ENCODE measurements around the gene ADAM8. TPM values are rescaled to one million over a fixed set of nuclear protein-coding genes. Genes with fewer than 3 reads are reported as not detected.
"Not testable (repeated sequence)": the region's sequence is repeated elsewhere in the genome, so short reads cannot be mapped to it uniquely, and the experiment has no call there.

The ADAM8 gene
- polyA plus RNA-seq, 3 donors from 2014 or later = 143 to 294 (median 153) TPM

GRCh38 chr10:133242611-133243356 is 33.9 kb downstream of the ADAM8 start:
- peaks cover 5 to 12% (median 12%) of the 10 kb centered on the region in 3 donors for H3K27me3 Mint-ChIP-seq (ENCODE audit: low read depth in 3 of 3)
- peaks cover 15 to 26% of the 10 kb centered on the region in 2 donors for H3K4me1 Mint-ChIP-seq
- no peaks in the 10 kb centered on the region for H3K9me3 Mint-ChIP-seq
- peak overlapping the region; percentile 53 to 76 (median 71) for H3K4me3 Mint-ChIP-seq
- H3K36me3 Mint-ChIP-seq = no peaks in the 10 kb centered on the region
- no peak overlapping the region for H3K27ac Mint-ChIP-seq
- no peak for DNase-seq

GRCh38 chr10:133241501-133242205 is 35.0 kb downstream of the ADAM8 start:
- Mint-ChIP-seq H3K4me3 (peak overlapping the region; percentile 87 to 95 (median 90)), H3K4me1 (peaks cover 15 to 26% of the 10 kb centered on the region in 2 donors), H3K9me3 (no peaks in the 10 kb centered on the region), H3K27ac (peak overlapping the region in 2 of 6 donors; percentile 2 to 45), H3K36me3 (no peaks in the 10 kb centered on the region), H3K27me3 (ENCODE audit: low read depth in 3 of 3) (peaks cover 5 to 12% (median 12%) of the 10 kb centered on the region in 3 donors)
- peak; percentile 37 to 41 (median 41) for DNase-seq

GRCh38 chr10:133239990-133240389 is 36.7 kb downstream of the ADAM8 start:
- Mint-ChIP-seq H3K4me3 (no peak overlapping the region), H3K27ac (no peak overlapping the region), H3K4me1 (peaks cover 15 to 29% of the 10 kb centered on the region in 2 donors)

GRCh38 chr10:133238466-133238804 is 38.2 kb downstream of the ADAM8 start:
- Mint-ChIP-seq H3K4me3 (peak overlapping the region in 2 of 5 donors; percentile 35 to 49), H3K9me3 (no peaks in the 10 kb centered on the region), H3K27ac (no peak overlapping the region), H3K4me1 (peaks cover 15 to 30% of the 10 kb centered on the region in 2 donors), H3K27me3 (ENCODE audit: low read depth in 3 of 3) (peaks cover 8 to 17% (median 14%) of the 10 kb centered on the region in 3 donors), H3K36me3 (no peaks in the 10 kb centered on the region)
- no peak for DNase-seq

More at GRCh38 chr10:133239990-133240389, 36.7 kb downstream of the ADAM8 start:
- Mint-ChIP-seq H3K27me3 (ENCODE audit: low read depth in 3 of 3) (peaks cover 5 to 15% (median 14%) of the 10 kb centered on the region in 3 donors), H3K9me3 (no peaks in the 10 kb centered on the region), H3K36me3 (no peaks in the 10 kb centered on the region)
- no peak for DNase-seq

- Mint-ChIP-seq H3K36me3 (no peaks in the 10 kb centered on the region), H3K4me1 (peaks cover 15 to 27% of the 10 kb centered on the region in 2 donors), H3K27me3 (ENCODE audit: low read depth in 3 of 3) (peaks cover 11 to 16% (median 14%) of the 10 kb centered on the region in 3 donors), H3K9me3 (no peaks in the 10 kb centered on the region), H3K4me3 (peak within 1 kb of the TSS in 2 of 5 donors; percentile 35 to 49), H3K27ac (no peak within 1 kb of the TSS)
- no peak for DNase-seq
Measured at GRCh38 chr10:133237588-133238465, 38.8 kb downstream of the ADAM8 start, which contains the start of gene VENTX. VENTX (plus strand) TSS chr10:133237855; CDS start chr10:133237915, 60 bp downstream.

GRCh38 chr10:133237241-133237587 is 39.5 kb downstream of the ADAM8 start:
- Mint-ChIP-seq H3K4me3 (no peak overlapping the region), H3K36me3 (no peaks in the 10 kb centered on the region), H3K27ac (no peak overlapping the region), H3K27me3 (ENCODE audit: low read depth in 3 of 3) (peaks cover 11 to 17% (median 16%) of the 10 kb centered on the region in 3 donors), H3K4me1 (peaks cover 15 to 21% of the 10 kb centered on the region in 2 donors), H3K9me3 (no peaks in the 10 kb centered on the region)
- DNase-seq = no peak

- peaks cover 12 to 19% of the 10 kb centered on the region in 2 donors for H3K4me1 Mint-ChIP-seq
- no peaks in the 10 kb centered on the region for H3K9me3 Mint-ChIP-seq
- no peak for DNase-seq
- peaks cover 11 to 17% (median 14%) of the 10 kb centered on the region in 3 donors for H3K27me3 Mint-ChIP-seq (ENCODE audit: low read depth in 3 of 3)
- no peaks in the 10 kb centered on the region for H3K36me3 Mint-ChIP-seq
- no peak overlapping the region for H3K4me3 Mint-ChIP-seq
- H3K27ac Mint-ChIP-seq = no peak overlapping the region
Measured at GRCh38 chr10:133236401-133237240, 40.0 kb downstream of the ADAM8 start.

GRCh38 chr10:133235932-133236331 is 40.7 kb downstream of the ADAM8 start:
- DNase-seq = no peak
- Mint-ChIP-seq H3K36me3 (no peaks in the 10 kb centered on the region), H3K4me3 (peak overlapping the region; percentile 27 to 75 (median 57)), H3K27me3 (ENCODE audit: low read depth in 3 of 3) (peaks cover 11 to 16% (median 11%) of the 10 kb centered on the region in 3 donors), H3K27ac (no peak overlapping the region), H3K9me3 (no peaks in the 10 kb centered on the region), H3K4me1 (peaks cover 5 to 12% of the 10 kb centered on the region in 2 donors)

- Mint-ChIP-seq H3K4me1 (peaks cover 0 to 8% of the 10 kb centered on the region in 2 donors), H3K36me3 (no peaks in the 10 kb centered on the region), H3K27me3 (ENCODE audit: low read depth in 3 of 3) (peaks cover 9 to 14% (median 11%) of the 10 kb centered on the region in 3 donors), H3K9me3 (no peaks in the 10 kb centered on the region), H3K4me3 (peak overlapping the region; percentile 50 to 75 (median 59)), H3K27ac (peak overlapping the region in 1 of 6 donors; percentile 46)
- DNase-seq = peak in 2 of 3 donors; percentile 9 to 18
Measured at GRCh38 chr10:133235265-133235855, 41.3 kb downstream of the ADAM8 start.

- H3K9me3 Mint-ChIP-seq, DNase-seq, H3K4me1 Mint-ChIP-seq, H3K36me3 Mint-ChIP-seq: not testable (repeated sequence)
- Mint-ChIP-seq H3K27ac (peak overlapping the region in 1 of 6 donors; percentile 28), H3K4me3 (peak overlapping the region; percentile 50 to 70 (median 59)), H3K27me3 (ENCODE audit: low read depth in 3 of 3) (peaks cover 8 to 14% (median 11%) of the 10 kb centered on the region in 3 donors)
Measured at GRCh38 chr10:133234796-133235195, 41.9 kb downstream of the ADAM8 start.

GRCh38 chr10:133231946-133232574 is 44.6 kb downstream of the ADAM8 start:
- H3K36me3 Mint-ChIP-seq = no peaks in the 10 kb centered on the region

More at GRCh38 chr10:133231946-133232574, 44.6 kb downstream of the ADAM8 start:
- peaks cover 8 to 11% of the 10 kb centered on the region in 2 donors for H3K4me1 Mint-ChIP-seq
- peaks cover 10 to 26% (median 13%) of the 10 kb centered on the region in 3 donors for H3K27me3 Mint-ChIP-seq (ENCODE audit: low read depth in 3 of 3)
- peaks cover 0 to 2% (median 0%) of the 10 kb centered on the region in 6 donors for H3K9me3 Mint-ChIP-seq
- H3K4me3 Mint-ChIP-seq = no peak overlapping the region
- no peak for DNase-seq
- no peak overlapping the region for H3K27ac Mint-ChIP-seq
